H9 (cell line): Measurements from ENCODE around the gene KRT2. TPM values are rescaled to one million over a fixed set of nuclear protein-coding genes. Genes with fewer than 3 reads are reported as not detected.
A peak's percentile ranks its signal among the peaks of the same experiment; 100 is the strongest.

Experiments
- DNase-seq: peaks from one replicate; pipeline ENCODE4 v3.0.0-alpha.2; 2017
- H2AFZ ChIP-seq: one replicate; pipeline ENCODE4 v1.6.1; 2013; ENCODE audit warnings: mild to moderate bottlenecking, low read length, control low read depth, moderate library complexity
- H2AK5ac ChIP-seq: 2 replicates; pipeline ENCODE4 v1.6.1; 2013; ENCODE audit warnings: low read length, control low read depth, mixed read lengths; ENCODE audit not compliant: insufficient read length
- H2BK120ac ChIP-seq: one replicate; pipeline ENCODE4 v1.6.1; 2013; ENCODE audit warnings: low read depth, mild to moderate bottlenecking, low read length, control low read depth, inconsistent platforms; ENCODE audit not compliant: poor library complexity, severe bottlenecking
- H2BK12ac ChIP-seq: 2 replicates; pipeline ENCODE4 v1.6.1; 2013; ENCODE audit warnings: low read length, control low read depth, mixed read lengths, low read depth; ENCODE audit not compliant: insufficient read length
- H2BK15ac ChIP-seq: 2 replicates; pipeline ENCODE4 v1.6.1; 2013; ENCODE audit warnings: low read depth, low read length, control low read depth
- H2BK20ac ChIP-seq: one replicate; pipeline ENCODE4 v1.6.1; 2013; ENCODE audit warnings: low read depth, mild to moderate bottlenecking, low read length, control low read depth, inconsistent platforms; ENCODE audit not compliant: poor library complexity, severe bottlenecking
- H2BK5ac ChIP-seq: 2 replicates; pipeline ENCODE4 v1.6.1; 2013; ENCODE audit warnings: low read length, control low read depth, mixed read lengths; ENCODE audit not compliant: insufficient read length
- H3K14ac ChIP-seq: 2 replicates; pipeline ENCODE4 v1.6.1; 2013; ENCODE audit warnings: low read length, control low read depth; ENCODE audit not compliant: insufficient read depth
- H3K18ac ChIP-seq: 2 replicates; pipeline ENCODE4 v1.6.1; 2013; ENCODE audit warnings: low read depth, mild to moderate bottlenecking, mixed read lengths, low read length, control low read depth; ENCODE audit not compliant: insufficient read length
- H3K23ac ChIP-seq: 2 replicates; pipeline ENCODE4 v1.6.1; 2013; ENCODE audit warnings: low read length, control low read depth, mixed read lengths, low read depth; ENCODE audit not compliant: insufficient read length
- H3K23me2 ChIP-seq: 2 replicates; pipeline ENCODE4 v1.6.1; 2013; ENCODE audit warnings: low read depth, mild to moderate bottlenecking, mixed read lengths, low read length, control low read depth; ENCODE audit not compliant: insufficient read length, poor library complexity, severe bottlenecking
- H3K27ac ChIP-seq: 2 replicates; pipeline ENCODE4 v1.5.1; 2013; ENCODE audit warnings: low read length, control low read depth, mixed read lengths, low read depth; ENCODE audit not compliant: insufficient read length
- H3K27me3 ChIP-seq: 2 replicates; pipeline ENCODE4 v1.6.1; 2013; ENCODE audit warnings: low read length, control low read depth, inconsistent platforms; ENCODE audit not compliant: insufficient read depth
- H3K4ac ChIP-seq: 2 replicates; pipeline ENCODE4 v1.6.1; 2013; ENCODE audit warnings: low read depth, mild to moderate bottlenecking, control low read depth, inconsistent platforms, low read length, moderate library complexity
- H3K4me1 ChIP-seq: 2 replicates; pipeline ENCODE4 v1.6.1; 2013; ENCODE audit warnings: low read length, control low read depth, inconsistent platforms; ENCODE audit not compliant: insufficient read depth
- H3K4me2 ChIP-seq: 2 replicates; pipeline ENCODE4 v1.6.1; 2013; ENCODE audit warnings: low read length, control low read depth, mixed read lengths; ENCODE audit not compliant: insufficient read length, insufficient read depth
- H3K56ac ChIP-seq: 2 replicates; pipeline ENCODE4 v1.6.1; 2013; ENCODE audit warnings: low read depth, mild to moderate bottlenecking, mixed read lengths, low read length, control low read depth; ENCODE audit not compliant: insufficient read length
- H3K79me1 ChIP-seq: 2 replicates; pipeline ENCODE4 v1.6.1; 2013; ENCODE audit warnings: low read depth, mild to moderate bottlenecking, moderate library complexity, low read length, control low read depth, inconsistent platforms; ENCODE audit not compliant: insufficient read depth, poor library complexity, severe bottlenecking
- H3K79me2 ChIP-seq: 2 replicates; pipeline ENCODE4 v1.6.1; 2013; ENCODE audit warnings: low read length, control low read depth, inconsistent platforms; ENCODE audit not compliant: insufficient read depth
- H3K9ac ChIP-seq: 2 replicates; pipeline ENCODE4 v1.6.1; 2013; ENCODE audit warnings: low read length, control low read depth, mixed read lengths; ENCODE audit not compliant: insufficient read length; ENCODE audit errors: extremely low read depth
- H3K9me3 ChIP-seq: one replicate; pipeline ENCODE4 v1.6.1; 2013; ENCODE audit warnings: low read depth, low read length, inconsistent platforms; ENCODE audit not compliant: control insufficient read depth
- H3T11ph ChIP-seq: one replicate; pipeline ENCODE4 v1.6.1; 2013; ENCODE audit warnings: mild to moderate bottlenecking, low read length, control low read depth, inconsistent platforms
- H4K20me1 ChIP-seq: one replicate; pipeline ENCODE4 v1.6.1; 2013; ENCODE audit not compliant: control insufficient read depth, insufficient read length, insufficient read depth
- H4K5ac ChIP-seq: 2 replicates; pipeline ENCODE4 v1.6.1; 2013; ENCODE audit warnings: low read depth, mild to moderate bottlenecking, mixed read lengths, low read length, control low read depth; ENCODE audit not compliant: insufficient read length
- H4K8ac ChIP-seq: replicated peaks from 2 replicates; pipeline ENCODE4 v1.6.1; 2013; ENCODE audit warnings: low read length, control low read depth, mixed read lengths, low read depth; ENCODE audit not compliant: insufficient read length
- H4K91ac ChIP-seq: 2 replicates; pipeline ENCODE4 v1.6.1; 2013; ENCODE audit warnings: low read depth, mild to moderate bottlenecking, moderate library complexity, mixed read lengths, low read length, control low read depth; ENCODE audit not compliant: insufficient read length
- H3K27ac Mint-ChIP-seq, 3 experiments: 2 replicates in 2 of 3; 3 replicates in 1 of 3; pipeline ENCODE4 v1.8.0; 2020 to 2021; ENCODE audit warnings: mixed read lengths in 3 of 3, mild to moderate bottlenecking in 1 of 3, moderate library complexity in 1 of 3
- H3K27me3 Mint-ChIP-seq: 2 replicates; pipeline ENCODE4 v1.8.0; 2021; ENCODE audit warnings: low read depth, mild to moderate bottlenecking, moderate library complexity, mixed read lengths
- H3K36me3 Mint-ChIP-seq, 3 experiments: 2 replicates in 2 of 3; 3 replicates in 1 of 3; pipeline ENCODE4 v1.8.0; 2020 to 2021; ENCODE audit warnings: low read depth in 3 of 3, mixed read lengths in 3 of 3; ENCODE audit not compliant: insufficient read depth in 1 of 3
- H3K4me1 Mint-ChIP-seq, 2 experiments: 2 replicates each; pipeline ENCODE4 v1.8.0; 2020; ENCODE audit warnings: mixed read lengths in 2 of 2
- H3K4me3 Mint-ChIP-seq, 2 experiments: 2 replicates in 1 of 2; 3 replicates in 1 of 2; pipeline ENCODE4 v1.8.0; 2020 to 2021; ENCODE audit warnings: mild to moderate bottlenecking in 2 of 2, mixed read lengths in 2 of 2, moderate library complexity in 1 of 2
- H3K9me3 Mint-ChIP-seq, 2 experiments: 2 replicates in 1 of 2; 3 replicates in 1 of 2; pipeline ENCODE4 v1.8.0; 2020; ENCODE audit warnings: mild to moderate bottlenecking in 2 of 2, mixed read lengths in 2 of 2, moderate library complexity in 1 of 2
- CTCF ChIP-seq: fragments of 200-600 bp; sonication (generic); conservative IDR thresholded peaks from 3 replicates; pipeline ENCODE4 v1.8.0; 2021; ENCODE audit warnings: antibody characterized with exemption, mild to moderate bottlenecking
- WGBS: extraction: QIAGEN DNeasy Blood & Tissue Kit; methylation state at CpG from one replicate; pipeline ENCODE4 v1.1.7; 2013; ENCODE audit warnings: missing lambda C conversion rate, low lambda C conversion rate, mixed read lengths; ENCODE audit not compliant: insufficient read length; ENCODE audit errors: extremely low coverage; 5-methylcytosine and 5-hydroxymethylcytosine counted together
- total RNA-seq: library from RNA; stranded (reverse); gene quantifications from 2 replicates; pipeline ENCODE4 v1.2.1, GENCODE V29; 2021

Gene KRT2
- total RNA-seq, 1 experiment from 2014 or later, result not detected

DNA sequence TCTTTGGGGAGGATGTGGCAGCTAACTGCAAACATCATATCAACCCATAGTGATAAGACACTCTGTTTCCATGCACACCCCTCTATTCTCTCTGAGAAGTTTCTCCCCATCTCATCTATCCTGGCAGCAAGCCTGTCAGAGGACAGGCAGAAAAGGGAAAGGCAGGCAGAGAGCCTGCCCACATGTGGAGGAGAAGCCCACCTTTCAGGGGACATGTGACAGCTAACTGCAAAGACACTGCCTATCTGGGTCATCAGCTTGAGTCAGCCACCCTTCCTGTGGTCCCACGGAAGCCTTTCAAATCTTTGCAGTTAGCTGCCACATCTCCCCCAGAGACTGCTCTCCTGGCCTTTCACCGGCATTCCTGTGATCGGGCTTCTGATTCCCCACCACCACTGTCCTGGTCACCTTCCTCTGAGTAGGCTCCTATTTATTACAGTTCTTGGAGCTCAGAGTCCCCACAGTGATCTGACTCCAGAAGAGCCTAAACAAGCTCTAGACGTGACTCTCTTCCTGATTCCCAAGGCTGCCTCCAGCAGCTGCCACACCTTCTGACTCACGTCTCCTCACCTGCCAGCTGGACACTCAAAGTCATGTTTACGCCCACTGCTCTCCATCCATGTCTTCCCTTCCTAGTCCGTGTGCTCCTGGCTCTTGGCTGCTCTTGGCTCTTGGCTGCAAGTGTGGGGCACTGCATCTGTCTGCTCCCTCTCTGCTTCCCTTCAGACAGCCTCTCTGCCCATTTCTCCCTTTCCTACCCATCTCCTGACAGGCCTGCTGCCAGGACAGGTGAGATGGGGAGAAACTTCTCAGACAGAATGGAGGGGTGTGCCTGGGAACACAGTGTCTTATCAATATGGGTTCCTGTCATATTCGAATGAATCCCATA, 35.7 kb upstream of the KRT2 start:
- no peak overlapping the region for H3K18ac ChIP-seq
- no peak for TF ChIP-seq CTCF
- no peak overlapping the region for H3K23ac ChIP-seq
- no peak overlapping the region for H4K8ac ChIP-seq
- Mint-ChIP-seq H3K27me3 (peaks cover 78% of the 10 kb centered on the region), H3K4me3 (no peak overlapping the region), H3K4me1 (peaks cover 10 to 20% of the 10 kb centered on the region in 2 experiments), H3K27ac (0 out of 7 replicates have a peak overlapping the region, but pooled peaks of 1 of the 3 experiments have one; percentile 1), H3K36me3 (no peaks in the 10 kb centered on the region), H3K9me3 (no peaks in the 10 kb centered on the region)
- no peak overlapping the region for H3T11ph ChIP-seq
- no peaks in the 10 kb centered on the region for H3K79me1 ChIP-seq
- peaks cover 2% of the 10 kb centered on the region for H4K20me1 ChIP-seq
- H2BK20ac ChIP-seq, result no peak overlapping the region
- H3K14ac ChIP-seq, result no peak overlapping the region
- no peak overlapping the region for H2BK5ac ChIP-seq
- H4K5ac ChIP-seq, result no peak overlapping the region
- H3K79me2 ChIP-seq, result no peaks in the 10 kb centered on the region
- H2AK5ac ChIP-seq, result no peak overlapping the region
- H3K56ac ChIP-seq, result no peak overlapping the region
- H2AFZ ChIP-seq, result no peak overlapping the region
- no peak overlapping the region for H2BK15ac ChIP-seq
- no peak overlapping the region for H2BK120ac ChIP-seq
- no peak overlapping the region for H3K9ac ChIP-seq
- no CpG with 5 or more reads among the region's 8 CpGs for WGBS
- peaks cover 3% of the 10 kb centered on the region; the same call in 1 of the 2 replicates for H3K4me1 ChIP-seq
- no peak for DNase-seq
- H4K91ac ChIP-seq, result no peak overlapping the region
- no peaks in the 10 kb centered on the region; the same call in 1 of the 2 replicates for H3K27me3 ChIP-seq
- no peak overlapping the region for H2BK12ac ChIP-seq
- H3K4me2 ChIP-seq, result no peak overlapping the region
- H3K27ac ChIP-seq, result no peak overlapping the region
- no peaks in the 10 kb centered on the region for H3K9me3 ChIP-seq
- H3K4ac ChIP-seq, result no peak overlapping the region
- peaks cover 9% of the 10 kb centered on the region for H3K23me2 ChIP-seq
